GM19193 (cell line): ENCODE results near the gene IREB2.

ENCODE experiments used
- POLR2A ChIP-seq: IDR thresholded peaks from 4 replicates; pipeline ENCODE4 v1.6.1; 2011; ENCODE audit not compliant: insufficient read depth, insufficient read length; ENCODE audit errors: extremely low read depth

The IREB2 gene

GRCh38 chr15:78421238-78421965, 16.6 kb upstream of the IREB2 start:
- no peak for TF ChIP-seq POLR2A

- no peak for TF ChIP-seq POLR2A
Measured at GRCh38 chr15:78422571-78423340, 15.3 kb upstream of the IREB2 start.

GRCh38 chr15:78424673-78425072, 13.3 kb upstream of the IREB2 start:
- no peak for TF ChIP-seq POLR2A

GRCh38 chr15:78425643-78426042, 12.4 kb upstream of the IREB2 start:
- no peak for TF ChIP-seq POLR2A

- no peak for TF ChIP-seq POLR2A
Measured at GRCh38 chr15:78426300-78426699, 11.7 kb upstream of the IREB2 start.

GRCh38 chr15:78427953-78428352, 10.1 kb upstream of the IREB2 start:
- no peak for TF ChIP-seq POLR2A

- no peak for TF ChIP-seq POLR2A
Measured at GRCh38 chr15:78429477-78429876, 8.5 kb upstream of the IREB2 start.

- no peak for TF ChIP-seq POLR2A
Measured at GRCh38 chr15:78431955-78432354, 6.1 kb upstream of the IREB2 start.

GRCh38 chr15:78432664-78433063, 5.4 kb upstream of the IREB2 start:
- no peak for TF ChIP-seq POLR2A

GRCh38 chr15:78434134-78434533, 3.9 kb upstream of the IREB2 start:
- TF ChIP-seq POLR2A: no peak

- TF ChIP-seq POLR2A: no peak
Measured at GRCh38 chr15:78437107-78437761, 782 bp upstream of the IREB2 start.

GRCh38 chr15:78438619-78439285, 736 bp downstream of the IREB2 start:
- no peak for TF ChIP-seq POLR2A

- no peak for TF ChIP-seq POLR2A
Measured at GRCh38 chr15:78440375-78441373, 2.7 kb downstream of the IREB2 start.

GRCh38 chr15:78444255-78444654, 6.2 kb downstream of the IREB2 start:
- TF ChIP-seq POLR2A: no peak

- no peak for TF ChIP-seq POLR2A
Measured at GRCh38 chr15:78445875-78446274, 7.9 kb downstream of the IREB2 start.

- no peak for TF ChIP-seq POLR2A
Measured at GRCh38 chr15:78446551-78446950, 8.5 kb downstream of the IREB2 start.
